CD4-positive, alpha-beta T cell treated with Interleukin-15 for 4 hours (primary cell): ENCODE results near the gene RER1.

ENCODE experiments used
- DNase-seq: peaks from one replicate; pipeline ENCODE4 v3.0.0-alpha.2; 2020; ENCODE audit warnings: low spot score

Gene RER1

GRCh38 chr1:2391931-2392509 lies 379 bp downstream of the RER1 start:
- no peak for DNase-seq

DNA sequence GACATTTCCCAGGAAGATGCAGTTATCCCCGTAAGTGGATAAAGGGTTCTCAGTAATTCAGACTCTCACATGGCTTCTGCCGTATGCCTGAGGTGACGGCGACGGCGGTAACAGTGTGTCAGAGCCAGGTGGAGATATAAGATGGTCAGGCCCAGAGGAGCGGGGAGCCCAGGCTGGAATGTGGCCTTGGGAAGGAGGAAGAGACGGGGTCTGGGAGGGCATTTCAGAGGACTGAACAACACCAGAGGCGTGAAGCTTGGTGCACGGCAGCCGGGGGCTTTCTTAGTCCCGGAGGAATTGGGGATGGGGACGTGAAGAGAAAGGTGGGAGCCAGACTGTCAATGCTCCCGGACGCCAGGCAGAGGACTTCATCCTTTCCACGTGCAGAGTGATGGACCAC lies 1.0 kb downstream of the RER1 start:
- DNase-seq = no peak

DNA sequence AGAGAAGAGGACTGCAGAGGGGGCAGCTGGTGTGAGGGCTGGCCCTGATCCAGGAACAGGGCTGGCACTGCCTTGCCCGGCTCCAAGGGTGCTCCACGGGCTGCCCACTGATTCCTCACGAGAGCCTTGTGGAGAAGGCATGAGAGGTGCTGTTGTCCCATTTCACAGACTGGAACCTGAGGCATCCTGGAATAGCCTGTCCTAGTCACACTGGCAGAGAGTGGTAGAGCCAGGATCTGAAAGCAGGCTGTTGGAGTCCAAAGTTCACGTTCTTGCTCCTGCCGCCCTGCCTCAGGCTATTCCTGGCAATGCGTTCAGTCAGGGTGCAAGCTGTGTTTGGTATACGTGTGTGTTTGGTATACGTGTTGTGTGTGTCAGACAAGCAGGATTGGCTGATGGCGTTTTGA lies 1.8 kb downstream of the RER1 start:
- DNase-seq = no peak

DNA sequence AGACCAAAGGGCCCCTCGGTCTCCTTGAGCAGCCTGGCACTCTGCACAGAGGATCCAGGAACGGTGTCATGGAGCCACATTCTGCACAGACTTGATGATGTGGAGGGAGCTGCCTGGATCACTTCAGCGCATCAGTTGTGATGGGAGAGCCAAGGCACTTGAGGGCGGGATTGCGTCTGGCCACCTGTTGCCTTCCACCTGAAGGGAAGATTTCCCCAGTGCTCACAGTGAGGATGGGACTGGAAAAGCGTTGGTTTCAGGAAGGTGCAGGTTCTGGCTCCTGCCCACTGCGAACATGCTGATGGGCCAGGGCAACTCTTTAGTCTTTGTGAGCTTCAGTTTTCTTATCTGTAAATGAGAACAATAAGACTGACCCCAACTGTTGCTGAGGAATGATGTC lies 2.6 kb downstream of the RER1 start:
- DNase-seq = no peak

DNA sequence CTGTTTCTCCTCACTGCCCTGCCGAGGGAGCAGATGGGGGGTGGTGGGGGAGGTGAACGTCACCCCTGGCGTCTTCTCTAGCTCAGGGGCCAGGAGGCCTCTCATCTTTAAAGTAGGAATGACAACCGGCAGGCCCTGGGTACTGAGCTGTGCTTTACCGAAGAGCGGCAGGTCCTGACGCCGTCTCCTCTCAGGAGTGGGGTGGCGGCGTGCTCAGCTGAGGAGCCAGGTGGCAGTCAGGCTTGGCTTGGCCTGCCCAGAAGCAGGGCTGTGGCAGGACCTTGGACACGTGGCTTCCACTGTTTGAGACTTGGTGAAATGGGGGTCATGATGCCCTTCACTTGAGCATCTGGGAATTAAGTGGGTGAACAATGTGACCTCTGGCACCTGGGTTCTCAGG lies 3.1 kb downstream of the RER1 start:
- no peak for DNase-seq

DNA sequence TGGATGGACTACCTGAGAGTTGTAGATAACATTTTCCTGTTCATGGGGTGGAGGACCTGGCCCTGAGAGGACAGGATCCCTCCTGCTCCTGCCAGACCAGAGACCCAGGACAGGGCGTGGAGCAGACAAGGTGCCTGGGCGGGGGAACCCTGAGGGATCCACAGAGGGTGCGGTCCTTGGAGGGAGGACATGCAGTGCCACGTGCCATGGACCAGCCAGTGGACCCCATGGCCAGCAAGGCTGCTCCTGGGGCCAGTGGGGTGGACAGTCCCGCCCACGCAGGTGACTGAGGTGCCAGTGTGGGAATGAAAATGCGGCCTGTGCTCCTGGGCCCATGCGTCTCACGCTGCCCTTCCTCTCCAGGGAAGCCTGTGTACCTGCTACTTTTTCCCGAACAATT lies 3.6 kb downstream of the RER1 start:
- no peak for DNase-seq

DNA sequence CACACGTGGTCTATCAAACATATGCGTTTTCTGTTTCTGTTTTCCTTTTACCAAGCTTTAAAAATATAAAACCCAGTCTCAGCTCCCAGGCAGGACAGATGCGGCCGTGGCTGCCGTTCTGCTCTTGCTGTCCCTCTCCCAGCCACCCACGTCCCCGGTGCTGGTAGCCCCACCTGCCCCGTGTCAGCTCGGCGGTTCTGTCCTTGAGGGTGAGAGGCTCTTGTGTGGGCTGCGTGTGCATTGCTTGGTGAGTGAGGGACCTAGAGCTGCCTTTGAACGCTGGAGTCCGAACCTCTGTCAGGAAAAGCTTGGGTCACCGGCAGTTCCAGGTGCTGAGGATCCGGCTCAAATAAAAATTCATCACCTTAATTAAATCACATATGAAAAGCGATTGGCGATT lies 4.4 kb downstream of the RER1 start:
- no peak for DNase-seq

- DNase-seq = no peak
Measured at GRCh38 chr1:2396476-2396875, 4.8 kb downstream of the RER1 start.

- no peak for DNase-seq
Measured at GRCh38 chr1:2397007-2397679, 5.5 kb downstream of the RER1 start.

- DNase-seq = no peak
Measured at GRCh38 chr1:2398871-2399270, 7.2 kb downstream of the RER1 start.

DNA sequence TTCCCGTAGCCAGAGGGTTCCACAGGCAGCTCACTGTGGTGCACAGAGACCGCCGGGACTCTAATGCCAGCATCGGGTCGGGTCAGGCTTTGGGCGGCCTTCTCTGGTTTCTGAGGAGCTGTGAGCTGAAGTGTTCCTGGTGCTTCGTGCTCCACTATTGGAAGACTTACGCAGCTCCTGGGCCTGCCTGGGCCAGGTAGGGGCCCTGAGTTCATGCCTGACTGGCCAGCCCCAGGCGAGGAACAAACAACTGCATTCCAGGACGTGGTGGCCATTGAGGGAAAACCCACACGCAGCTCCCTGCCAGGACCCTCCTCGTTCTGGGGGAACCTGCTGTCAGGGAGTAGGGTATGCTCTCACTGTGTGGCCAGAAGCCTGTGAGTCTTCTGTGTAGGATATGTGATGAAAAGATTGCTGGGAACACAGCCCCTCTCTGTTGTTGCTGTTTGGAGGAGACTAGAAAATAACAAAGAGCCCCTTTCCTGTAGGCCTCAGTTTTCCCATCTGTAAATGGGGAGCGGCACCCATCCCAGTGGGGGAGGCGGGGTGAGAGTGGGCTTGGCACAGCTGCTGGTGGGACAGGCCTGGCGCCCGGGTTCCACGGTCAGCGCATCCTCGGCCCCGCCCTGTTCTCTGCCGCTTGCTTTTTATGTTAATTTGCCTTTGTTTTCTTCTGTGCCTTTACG lies 8.4 kb downstream of the RER1 start:
- no peak for DNase-seq

GRCh38 chr1:2400576-2400909 lies 8.9 kb downstream of the RER1 start:
- no peak for DNase-seq

DNA sequence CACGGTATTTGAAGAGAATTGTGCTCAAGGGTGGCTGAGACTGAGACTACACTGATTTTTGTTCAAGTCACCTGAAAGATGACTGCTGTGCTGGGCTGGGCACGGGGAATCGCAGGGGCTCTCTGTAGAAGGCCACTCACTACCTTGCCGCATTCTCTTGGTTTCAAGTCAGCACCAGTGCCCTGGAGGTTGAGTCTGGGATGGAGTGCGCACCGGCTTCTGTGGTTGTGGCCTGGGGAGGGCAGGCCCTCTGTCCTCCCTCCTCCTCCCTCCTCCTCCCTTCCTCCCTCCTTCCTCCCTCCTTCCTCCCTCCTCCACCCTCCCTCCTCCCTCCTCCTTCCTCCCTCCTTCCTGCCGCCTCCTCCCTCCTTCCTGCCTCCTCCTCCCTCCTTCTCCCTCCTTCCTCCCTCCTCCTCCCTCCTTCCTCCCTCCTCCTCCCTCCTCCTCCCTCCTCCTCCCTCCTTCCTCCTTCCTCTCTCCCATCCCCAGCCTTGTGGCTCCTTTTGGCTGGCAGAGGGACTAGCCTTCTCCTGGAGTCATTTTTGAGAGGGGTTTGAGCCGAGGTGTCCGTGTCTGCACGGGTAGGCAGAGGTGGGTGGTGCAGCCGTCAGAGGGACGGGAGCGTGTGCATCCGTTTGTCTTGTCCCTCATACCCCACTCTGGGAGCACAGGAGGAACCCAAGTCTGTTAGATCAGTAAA lies 9.5 kb downstream of the RER1 start:
- DNase-seq = no peak

DNA sequence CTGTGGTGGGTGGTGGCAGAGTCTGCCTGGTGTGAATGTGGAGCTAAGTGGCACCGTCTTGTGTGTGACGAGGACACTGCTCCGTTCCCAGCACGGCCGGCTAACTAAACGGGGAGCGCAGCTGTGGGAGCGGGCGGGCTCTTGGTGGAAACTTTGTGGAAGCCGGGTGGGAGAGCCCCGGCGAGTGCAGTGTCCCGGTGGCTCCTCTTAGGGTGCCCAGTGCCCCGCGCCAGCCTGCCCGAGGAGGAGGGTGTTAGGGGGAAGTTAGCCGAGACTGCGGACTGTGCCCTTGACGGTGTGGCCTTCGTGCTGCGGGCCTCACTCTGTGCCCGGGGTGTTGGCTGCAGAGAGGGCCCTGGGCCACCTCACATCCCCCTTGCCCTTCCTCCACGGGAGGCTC lies 10.8 kb downstream of the RER1 start:
- DNase-seq = no peak

GRCh38 chr1:2403273-2403672 lies 11.6 kb downstream of the RER1 start:
- no peak for DNase-seq

- DNase-seq = no peak
Measured at GRCh38 chr1:2404142-2404889, 12.7 kb downstream of the RER1 start.

GRCh38 chr1:2404890-2405511 lies 13.4 kb downstream of the RER1 start:
- DNase-seq = no peak

DNA sequence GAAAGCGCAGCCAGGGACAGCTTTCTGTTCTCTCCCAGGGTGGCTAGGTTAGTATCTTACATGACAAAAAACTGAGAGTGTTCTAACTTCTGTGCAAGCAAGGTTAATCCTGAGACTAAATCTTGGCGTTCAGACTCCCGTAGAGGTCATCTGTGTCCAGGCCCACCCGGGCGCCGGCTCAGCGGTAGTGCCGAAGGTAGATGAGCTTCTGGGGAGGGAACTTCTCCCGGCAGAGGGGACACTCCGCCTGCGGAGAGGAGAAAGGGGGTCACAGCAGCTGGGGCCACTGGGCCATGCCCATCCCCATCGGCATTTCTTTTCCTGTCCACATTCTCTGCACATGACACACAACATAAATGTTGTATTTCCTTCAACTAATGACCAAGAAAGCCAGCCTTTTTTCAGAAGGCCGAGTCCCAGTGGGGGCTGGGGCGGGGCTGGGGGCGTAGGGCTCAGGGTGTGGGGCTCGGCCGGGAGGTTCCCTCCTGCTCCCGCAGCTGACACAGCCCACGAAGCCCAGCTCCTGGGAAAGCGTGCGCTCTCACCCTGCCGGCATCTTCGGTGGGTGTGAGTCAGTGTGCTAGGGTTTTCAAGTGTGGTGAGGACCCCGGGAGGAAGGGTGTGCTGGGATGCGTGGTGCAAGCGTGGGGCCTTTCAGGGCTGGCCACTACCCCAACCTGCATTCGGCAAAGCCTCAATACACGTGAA lies 14.1 kb downstream of the RER1 start:
- DNase-seq = no peak

GRCh38 chr1:2406451-2407041 lies 14.9 kb downstream of the RER1 start:
- DNase-seq = no peak

DNA sequence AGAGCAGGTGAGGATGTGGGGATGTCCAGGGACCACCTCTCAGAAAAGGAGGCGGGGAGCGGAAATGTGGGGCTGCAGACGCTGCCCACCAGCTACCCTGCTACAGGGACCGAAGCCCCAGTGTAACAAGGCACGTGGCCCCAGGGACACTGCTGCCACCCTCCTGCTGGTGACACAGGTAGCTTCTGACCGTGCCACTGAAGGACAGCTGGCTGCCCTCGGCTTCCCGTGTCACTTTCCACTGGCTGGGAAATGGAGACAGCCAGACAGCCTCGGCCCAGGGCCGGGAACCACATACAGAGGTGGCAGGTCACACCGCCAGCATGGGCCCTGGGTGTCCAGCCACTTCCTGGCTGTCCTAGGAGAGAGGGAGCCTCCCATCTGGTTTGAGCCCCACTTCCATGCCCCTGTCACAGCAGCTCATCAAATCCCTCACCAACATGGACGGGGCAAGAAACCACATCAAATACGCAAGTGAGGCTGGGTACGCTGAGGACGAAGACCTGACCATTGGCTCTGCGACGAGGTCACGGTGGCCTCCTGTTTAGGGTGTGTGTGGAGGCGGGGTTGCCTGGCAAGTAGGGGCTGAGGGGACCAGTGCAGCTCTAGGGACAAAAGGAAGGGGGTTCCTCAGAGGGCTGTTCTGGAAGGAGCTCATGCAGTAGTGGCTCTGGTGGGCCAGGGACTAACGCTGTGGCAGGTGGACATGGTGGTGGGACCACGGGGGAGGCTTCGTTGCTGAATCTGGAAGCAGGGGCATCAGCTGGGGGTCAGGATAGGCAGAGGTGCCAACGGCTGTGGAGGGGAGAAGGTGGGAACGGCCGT lies 15.7 kb downstream of the RER1 start:
- no peak for DNase-seq
